Astrocyte (in vitro differentiated cells and primary cell): ENCODE results near the gene ATP9A. TPM values are rescaled to one million over a fixed set of nuclear protein-coding genes. Genes with fewer than 3 reads are reported as not detected.

Experiments
- DNase-seq: peaks from one replicate; pipeline ENCODE4 v3.0.0-alpha.2; 2010; ENCODE audit warnings: low read depth
- FAIRE-seq: peaks from 2 replicates; lab custom pipeline; 2011; peaks lifted over from hg19 to GRCh38; lab: Jason Lieb, UNC
- H2AFZ ChIP-seq: 2 replicates; pipeline ENCODE4 v1.6.0; 2012; ENCODE audit warnings: low read depth, low read length, inconsistent platforms
- H3K27ac ChIP-seq: 2 replicates; pipeline ENCODE4 v1.5.1; 2011; ENCODE audit warnings: low read depth, low read length, inconsistent platforms
- H3K27me3 ChIP-seq: 2 replicates; pipeline ENCODE4 v1.6.0; 2011; ENCODE audit warnings: low read length, inconsistent platforms; ENCODE audit not compliant: insufficient read depth
- H3K36me3 ChIP-seq: 2 replicates; pipeline ENCODE4 v1.5.1; 2011; ENCODE audit warnings: low read length, inconsistent platforms; ENCODE audit not compliant: insufficient read depth
- H3K4me1 ChIP-seq: 2 replicates; pipeline ENCODE4 v1.5.1; 2011; ENCODE audit warnings: low read length, inconsistent platforms; ENCODE audit not compliant: insufficient read depth
- H3K4me2 ChIP-seq: 2 replicates; pipeline ENCODE4 v1.6.0; 2012; ENCODE audit warnings: low read length, inconsistent platforms
- H3K4me3 ChIP-seq: 2 replicates; pipeline ENCODE4 v1.5.1; 2011; ENCODE audit warnings: low read depth, mild to moderate bottlenecking, low read length, inconsistent platforms; ENCODE audit not compliant: insufficient read depth
- H3K79me2 ChIP-seq: 2 replicates; pipeline ENCODE4 v1.6.0; 2012; ENCODE audit warnings: mild to moderate bottlenecking, low read length, inconsistent platforms; ENCODE audit not compliant: insufficient read depth
- H3K9ac ChIP-seq: 2 replicates; pipeline ENCODE4 v1.6.0; 2012; ENCODE audit warnings: mild to moderate bottlenecking, low read length, inconsistent platforms
- H3K9me3 ChIP-seq: 2 replicates; pipeline ENCODE4 v1.5.1; 2012; ENCODE audit warnings: low read depth, mild to moderate bottlenecking, low read length, inconsistent platforms; ENCODE audit not compliant: insufficient read depth
- H4K20me1 ChIP-seq: 2 replicates; pipeline ENCODE4 v1.6.0; 2012; ENCODE audit warnings: low read length, inconsistent platforms; ENCODE audit not compliant: insufficient read depth
- H3K27ac Mint-ChIP-seq: one replicate; pipeline ENCODE4 v1.8.0; 2021; ENCODE audit warnings: mild to moderate bottlenecking, mixed read lengths; ENCODE audit not compliant: unreplicated experiment
- H3K27me3 Mint-ChIP-seq: one replicate; pipeline ENCODE4 v1.8.0; 2021; ENCODE audit warnings: low read depth, mixed read lengths; ENCODE audit not compliant: unreplicated experiment
- H3K36me3 Mint-ChIP-seq: one replicate; pipeline ENCODE4 v1.8.0; 2021; ENCODE audit warnings: low read depth, mixed read lengths; ENCODE audit not compliant: unreplicated experiment
- H3K4me1 Mint-ChIP-seq: one replicate; pipeline ENCODE4 v1.8.0; 2021; ENCODE audit warnings: low read depth, mixed read lengths; ENCODE audit not compliant: unreplicated experiment
- H3K4me3 Mint-ChIP-seq: one replicate; pipeline ENCODE4 v1.8.0; 2021; ENCODE audit warnings: mild to moderate bottlenecking, moderate library complexity, mixed read lengths; ENCODE audit not compliant: unreplicated experiment
- H3K9me3 Mint-ChIP-seq: one replicate; pipeline ENCODE4 v1.8.0; 2021; ENCODE audit warnings: mild to moderate bottlenecking, mixed read lengths; ENCODE audit not compliant: unreplicated experiment
- CTCF ChIP-seq: IDR thresholded peaks from 2 replicates; pipeline ENCODE4 v1.5.1; 2011; ENCODE audit warnings: low read depth, mild to moderate bottlenecking, inconsistent platforms, low read length, moderate library complexity; ENCODE audit not compliant: insufficient read depth
- EZH2 ChIP-seq: IDR thresholded peaks from 2 replicates; pipeline ENCODE4 v1.6.1; 2012; ENCODE audit warnings: mild to moderate bottlenecking, low read length, inconsistent platforms; ENCODE audit not compliant: insufficient read depth
- total RNA-seq: library from RNA; stranded (reverse); gene quantifications from 2 replicates; pipeline ENCODE4 v1.2.1, GENCODE V29; 2021

The ATP9A gene
- total RNA-seq, 1 donor from 2014 or later: 12.9 TPM

DNA sequence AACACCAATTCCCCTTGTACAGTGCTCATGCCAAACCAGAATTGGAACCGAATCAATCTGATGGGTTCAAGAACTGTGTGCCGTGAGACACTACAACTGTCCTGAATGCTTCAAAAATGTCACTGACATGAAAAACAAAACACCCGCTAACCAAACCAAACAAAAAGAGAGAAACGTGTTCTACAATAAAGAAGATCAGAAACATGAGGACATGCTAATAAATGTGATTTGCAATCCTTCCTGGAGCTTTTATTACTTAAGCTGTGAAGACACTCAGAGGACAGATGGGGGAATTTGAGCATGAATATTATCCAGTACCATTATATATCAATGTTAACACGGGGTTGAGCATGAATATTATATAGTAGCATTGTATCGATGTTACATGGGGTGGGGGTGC lies 153.5 kb downstream of the ATP9A start:
- no peak overlapping the region for H2AFZ ChIP-seq
- H3K4me2 ChIP-seq: no peak overlapping the region
- H3K27me3 ChIP-seq: no peaks in the 10 kb centered on the region
- peaks cover 3% of the 10 kb centered on the region for H3K36me3 ChIP-seq
- Mint-ChIP-seq H3K4me1 (no peaks in the 10 kb centered on the region), H3K4me3 (no peak overlapping the region), H3K36me3 (peaks cover 7% of the 10 kb centered on the region), H3K27ac (no peak overlapping the region), H3K27me3 (no peaks in the 10 kb centered on the region), H3K9me3 (no peaks in the 10 kb centered on the region)
- no peaks in the 10 kb centered on the region for H3K9me3 ChIP-seq
- H3K4me1 ChIP-seq: peaks cover 5% of the 10 kb centered on the region
- H3K79me2 ChIP-seq: no peaks in the 10 kb centered on the region
- no peak for FAIRE-seq
- no peak overlapping the region for H3K27ac ChIP-seq
- DNase-seq: no peak
- no peak overlapping the region for H3K9ac ChIP-seq
- no peaks in the 10 kb centered on the region for H4K20me1 ChIP-seq
- TF ChIP-seq CTCF: no peak
- H3K4me3 ChIP-seq: no peak overlapping the region

DNA sequence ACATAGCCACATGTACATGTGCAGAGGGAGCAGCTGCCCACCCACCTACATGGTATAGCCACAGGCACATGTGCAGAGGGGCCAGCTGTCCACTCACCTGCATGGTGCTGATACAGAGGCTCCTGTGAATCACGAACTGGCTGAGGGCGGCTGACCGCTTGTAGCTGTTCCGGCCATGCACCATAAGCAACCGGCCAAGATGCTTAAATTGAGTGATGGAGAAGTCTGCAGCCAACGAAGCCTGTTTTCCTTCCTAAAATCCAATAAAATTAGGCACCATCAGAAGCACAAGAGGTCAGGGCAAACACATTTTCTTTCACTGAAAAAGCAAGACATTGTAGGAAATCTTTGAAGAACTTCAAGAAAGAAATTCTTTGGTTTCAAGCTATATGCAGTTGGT lies 154.6 kb downstream of the ATP9A start:
- no peak for TF ChIP-seq EZH2
- no peak for TF ChIP-seq CTCF
- Mint-ChIP-seq H3K36me3 (peaks cover 11% of the 10 kb centered on the region), H3K9me3 (no peaks in the 10 kb centered on the region), H3K4me3 (no peak overlapping the region), H3K4me1 (no peaks in the 10 kb centered on the region), H3K27me3 (no peaks in the 10 kb centered on the region), H3K27ac (no peak overlapping the region)
- no peak overlapping the region for H3K9ac ChIP-seq
- H3K36me3 ChIP-seq: peaks cover 3% of the 10 kb centered on the region
- H3K4me3 ChIP-seq: no peak overlapping the region
- no peaks in the 10 kb centered on the region for H3K9me3 ChIP-seq
- H3K27ac ChIP-seq: no peak overlapping the region
- H3K4me1 ChIP-seq: peaks cover 5% of the 10 kb centered on the region
- no peak overlapping the region for H3K4me2 ChIP-seq
- H3K79me2 ChIP-seq: no peaks in the 10 kb centered on the region
- H4K20me1 ChIP-seq: no peaks in the 10 kb centered on the region
- H3K27me3 ChIP-seq: no peaks in the 10 kb centered on the region
- H2AFZ ChIP-seq: no peak overlapping the region
- DNase-seq (no peak), FAIRE-seq (no peak)

GRCh38 chr20:51612896-51613295 lies 155.3 kb downstream of the ATP9A start:
- Mint-ChIP-seq H3K27ac (no peak overlapping the region), H3K9me3 (no peaks in the 10 kb centered on the region), H3K4me1 (no peaks in the 10 kb centered on the region), H3K36me3 (peaks cover 13% of the 10 kb centered on the region), H3K4me3 (no peak overlapping the region), H3K27me3 (no peaks in the 10 kb centered on the region)
- Histone ChIP-seq H2AFZ (no peak overlapping the region), H3K27me3 (no peaks in the 10 kb centered on the region), H3K4me1 (peaks cover 5% of the 10 kb centered on the region), H3K79me2 (no peaks in the 10 kb centered on the region), H3K9me3 (no peaks in the 10 kb centered on the region), H4K20me1 (no peaks in the 10 kb centered on the region), H3K4me2 (no peak overlapping the region), H3K36me3 (peaks cover 3% of the 10 kb centered on the region), H3K4me3 (no peak overlapping the region), H3K27ac (no peak overlapping the region), H3K9ac (no peak overlapping the region)
- FAIRE-seq (no peak), DNase-seq (no peak)
- TF ChIP-seq CTCF (no peak), EZH2 (no peak)
